Measurements from ENCODE around the gene MRPS17.

The MRPS17 gene

GRCh38 chr7:55970978-55971377 lies 19.3 kb downstream of the MRPS17 start:
- no peak for DNase-seq (ENCODE audit: low read depth in 2 of 2)

GRCh38 chr7:55973747-55974250 lies 22.1 kb downstream of the MRPS17 start:
- no peak for DNase-seq (ENCODE audit: low read depth in 2 of 2)

GRCh38 chr7:55975988-55976633 lies 24.4 kb downstream of the MRPS17 start:
- no peak for DNase-seq (ENCODE audit: low read depth in 2 of 2)

- no peak for DNase-seq (ENCODE audit: low read depth in 2 of 2)
Measured at GRCh38 chr7:55977831-55978230, 26.2 kb downstream of the MRPS17 start.

- no peak for DNase-seq (ENCODE audit: low read depth in 2 of 2)
Measured at GRCh38 chr7:55980266-55980665, 28.6 kb downstream of the MRPS17 start.

- no peak for DNase-seq (ENCODE audit: low read depth in 2 of 2)
Measured at GRCh38 chr7:55983537-55983936, 31.9 kb downstream of the MRPS17 start.

- no peak for DNase-seq (ENCODE audit: low read depth in 2 of 2)
Measured at GRCh38 chr7:55992346-55992745, 40.7 kb downstream of the MRPS17 start.

GRCh38 chr7:55996856-55997500 lies 45.3 kb downstream of the MRPS17 start:
- no peak for DNase-seq (ENCODE audit: low read depth in 2 of 2)

- no peak for DNase-seq (ENCODE audit: low read depth in 2 of 2)
Measured at GRCh38 chr7:56003749-56004148, 52.1 kb downstream of the MRPS17 start.
